Ishikawa (cell line): ENCODE measurements around the gene HGD.

Source experiments
- EP300 ChIP-seq: IDR thresholded peaks from 2 replicates; pipeline ENCODE4 v1.6.1; 2012; ENCODE audit warnings: borderline replicate concordance
- MAX ChIP-seq: IDR thresholded peaks from 2 replicates; pipeline ENCODE4 v1.6.1; 2012
- TAF1 ChIP-seq: IDR thresholded peaks from 2 replicates; pipeline ENCODE4 v1.6.1; 2012; ENCODE audit warnings: low read depth, mild to moderate bottlenecking
- TF ChIP-seq, protein P1 (sequence below): IDR thresholded peaks from 2 replicates; pipeline ENCODE4 v1.6.1; 2012; ENCODE audit warnings: low read depth, mild to moderate bottlenecking

DNA sequence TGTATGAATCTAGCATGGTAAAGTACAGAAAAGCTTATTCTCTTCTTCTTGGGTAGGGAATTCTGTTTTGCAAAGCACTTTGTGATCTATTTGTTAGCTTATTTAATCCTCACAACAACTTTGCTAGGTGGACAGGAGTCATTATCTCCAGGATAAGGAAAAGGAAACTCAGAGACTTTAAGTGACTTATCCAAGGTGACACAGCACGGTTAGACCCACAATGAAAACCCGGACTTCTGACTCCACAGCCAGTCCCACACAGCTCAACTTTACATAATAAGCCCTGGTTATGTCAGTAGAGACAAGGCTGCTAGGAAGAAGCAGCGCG lies 86.3 kb downstream of the HGD start:
- no peak for TF ChIP-seq MAX
- TF ChIP-seq EP300: no peak
- TF ChIP-seq TAF1: no peak
- TF ChIP-seq, protein P1, sequence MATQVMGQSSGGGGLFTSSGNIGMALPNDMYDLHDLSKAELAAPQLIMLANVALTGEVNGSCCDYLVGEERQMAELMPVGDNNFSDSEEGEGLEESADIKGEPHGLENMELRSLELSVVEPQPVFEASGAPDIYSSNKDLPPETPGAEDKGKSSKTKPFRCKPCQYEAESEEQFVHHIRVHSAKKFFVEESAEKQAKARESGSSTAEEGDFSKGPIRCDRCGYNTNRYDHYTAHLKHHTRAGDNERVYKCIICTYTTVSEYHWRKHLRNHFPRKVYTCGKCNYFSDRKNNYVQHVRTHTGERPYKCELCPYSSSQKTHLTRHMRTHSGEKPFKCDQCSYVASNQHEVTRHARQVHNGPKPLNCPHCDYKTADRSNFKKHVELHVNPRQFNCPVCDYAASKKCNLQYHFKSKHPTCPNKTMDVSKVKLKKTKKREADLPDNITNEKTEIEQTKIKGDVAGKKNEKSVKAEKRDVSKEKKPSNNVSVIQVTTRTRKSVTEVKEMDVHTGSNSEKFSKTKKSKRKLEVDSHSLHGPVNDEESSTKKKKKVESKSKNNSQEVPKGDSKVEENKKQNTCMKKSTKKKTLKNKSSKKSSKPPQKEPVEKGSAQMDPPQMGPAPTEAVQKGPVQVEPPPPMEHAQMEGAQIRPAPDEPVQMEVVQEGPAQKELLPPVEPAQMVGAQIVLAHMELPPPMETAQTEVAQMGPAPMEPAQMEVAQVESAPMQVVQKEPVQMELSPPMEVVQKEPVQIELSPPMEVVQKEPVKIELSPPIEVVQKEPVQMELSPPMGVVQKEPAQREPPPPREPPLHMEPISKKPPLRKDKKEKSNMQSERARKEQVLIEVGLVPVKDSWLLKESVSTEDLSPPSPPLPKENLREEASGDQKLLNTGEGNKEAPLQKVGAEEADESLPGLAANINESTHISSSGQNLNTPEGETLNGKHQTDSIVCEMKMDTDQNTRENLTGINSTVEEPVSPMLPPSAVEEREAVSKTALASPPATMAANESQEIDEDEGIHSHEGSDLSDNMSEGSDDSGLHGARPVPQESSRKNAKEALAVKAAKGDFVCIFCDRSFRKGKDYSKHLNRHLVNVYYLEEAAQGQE: no peak
